HAP-1 (cell line): ENCODE data around the gene DNAJC22.

ENCODE experiments used
- DNase-seq, 2 experiments: peaks; one replicate each; pipeline ENCODE4 v3.0.0-alpha.2; 2016 to 2020; ENCODE audit warnings: low spot score in 2 of 2
- H3K27me3 ChIP-seq: fragments of 250-450 bp; sonication (Bioruptor Pico); 2 replicates; pipeline ENCODE4 v1.5.1; 2020; ENCODE audit warnings: low read depth, mild to moderate bottlenecking, moderate library complexity
- H3K36me3 ChIP-seq: fragments of 250-450 bp; sonication (Bioruptor Pico); replicated peaks from 2 replicates; pipeline ENCODE4 v1.5.1; 2020; ENCODE audit warnings: mild to moderate bottlenecking
- H3K4me1 ChIP-seq: fragments of 250-450 bp; sonication (Bioruptor Pico); 2 replicates; pipeline ENCODE4 v1.5.1; 2020; ENCODE audit warnings: mild to moderate bottlenecking
- H3K4me3 ChIP-seq: fragments of 250-450 bp; sonication (Bioruptor Pico); 2 replicates; pipeline ENCODE4 v1.5.1; 2020; ENCODE audit warnings: mild to moderate bottlenecking, moderate library complexity
- H3K9me3 ChIP-seq: fragments of 250-450 bp; sonication (Bioruptor Pico); 2 replicates; pipeline ENCODE4 v1.5.1; 2020; ENCODE audit warnings: mild to moderate bottlenecking, moderate library complexity
- in situ Hi-C: fragments of 300-500 bp; cut with MboI; formaldehyde crosslinking; loops from 3 replicates; pipeline ENCODE4 v1.14.3; 2020; ENCODE audit warnings: low sequenced_read_pairs, inconsistent platforms, mixed read lengths

DNAJC22 gene

GRCh38 chr12:49344486-49345050, 2.1 kb upstream of the DNAJC22 start:
- H3K9me3 ChIP-seq, result no peaks in the 10 kb centered on the region
- H3K27me3 ChIP-seq, result no peaks in the 10 kb centered on the region
- DNase-seq, result no peak
- H3K4me3 ChIP-seq, result no peak overlapping the region
- H3K4me1 ChIP-seq, result peaks cover 20% of the 10 kb centered on the region
- no peaks in the 10 kb centered on the region for H3K36me3 ChIP-seq
- in situ Hi-C loops, result loop anchor here (5.0 kb wide), 1 partner anchor 57 kb away; no protein-coding TSS in a partner anchor

- H3K36me3 ChIP-seq, result no peaks in the 10 kb centered on the region
- no peaks in the 10 kb centered on the region for H3K9me3 ChIP-seq
- no peak overlapping the region for H3K4me3 ChIP-seq
- H3K27me3 ChIP-seq, result no peaks in the 10 kb centered on the region
- in situ Hi-C loops, result no loop called here
- peak in 1 of 2 experiments; percentile 46 for DNase-seq
- H3K4me1 ChIP-seq, result peaks cover 20% of the 10 kb centered on the region
These were observed 1.4 kb upstream of the DNAJC22 start for GRCh38 chr12:49345051-49345824.

- Histone ChIP-seq H3K4me3 (no peak overlapping the region), H3K9me3 (no peaks in the 10 kb centered on the region), H3K4me1 (peaks cover 20% of the 10 kb centered on the region), H3K27me3 (no peaks in the 10 kb centered on the region), H3K36me3 (no peaks in the 10 kb centered on the region)
- no peak for DNase-seq
- in situ Hi-C loops, result no loop called here
These were observed 646 bp upstream of the DNAJC22 start for GRCh38 chr12:49345825-49346658.

GRCh38 chr12:49347311-49348193, 864 bp downstream of the DNAJC22 start:
- peak; percentile 73 to 94 for DNase-seq
- Histone ChIP-seq H3K4me1 (peaks cover 20% of the 10 kb centered on the region), H3K9me3 (no peaks in the 10 kb centered on the region), H3K27me3 (no peaks in the 10 kb centered on the region), H3K4me3 (peak overlapping the region; percentile 16), H3K36me3 (no peaks in the 10 kb centered on the region)
- in situ Hi-C loops, result no loop called here

GRCh38 chr12:49348781-49349180, 2.1 kb downstream of the DNAJC22 start:
- Histone ChIP-seq H3K36me3 (no peaks in the 10 kb centered on the region), H3K4me1 (peaks cover 12% of the 10 kb centered on the region), H3K27me3 (no peaks in the 10 kb centered on the region), H3K9me3 (no peaks in the 10 kb centered on the region), H3K4me3 (no peak overlapping the region)
- no peak for DNase-seq
- in situ Hi-C loops, result no loop called here

GRCh38 chr12:49349266-49349665, 2.6 kb downstream of the DNAJC22 start:
- Histone ChIP-seq H3K27me3 (no peaks in the 10 kb centered on the region), H3K4me1 (peaks cover 12% of the 10 kb centered on the region), H3K9me3 (no peaks in the 10 kb centered on the region), H3K36me3 (no peaks in the 10 kb centered on the region), H3K4me3 (no peak overlapping the region)
- DNase-seq, result no peak
- in situ Hi-C loops, result no loop called here

- in situ Hi-C loops, result no loop called here
- no peaks in the 10 kb centered on the region for H3K36me3 ChIP-seq
- H3K4me3 ChIP-seq, result no peak overlapping the region
- peaks cover 7% of the 10 kb centered on the region for H3K4me1 ChIP-seq
- no peaks in the 10 kb centered on the region for H3K27me3 ChIP-seq
- no peak for DNase-seq
- no peaks in the 10 kb centered on the region for H3K9me3 ChIP-seq
These were observed 5.7 kb downstream of the DNAJC22 start for GRCh38 chr12:49352351-49352750.

- no peak overlapping the region for H3K4me3 ChIP-seq
- peaks cover 2% of the 10 kb centered on the region; the same call in 1 of the 2 replicates for H3K4me1 ChIP-seq
- no peaks in the 10 kb centered on the region for H3K27me3 ChIP-seq
- H3K36me3 ChIP-seq, result no peaks in the 10 kb centered on the region
- in situ Hi-C loops, result no loop called here
- no peak for DNase-seq
- no peaks in the 10 kb centered on the region for H3K9me3 ChIP-seq
These were observed 9.2 kb downstream of the DNAJC22 start for GRCh38 chr12:49355913-49356312.

- peak in 1 of 2 experiments; percentile 50 for DNase-seq
These were observed 10.5 kb downstream of the DNAJC22 start for GRCh38 chr12:49357103-49357678.

GRCh38 chr12:49358483-49359141, 11.9 kb downstream of the DNAJC22 start:
- Histone ChIP-seq H3K9me3 (no peaks in the 10 kb centered on the region), H3K4me3 (no peak overlapping the region), H3K36me3 (no peaks in the 10 kb centered on the region), H3K27me3 (no peaks in the 10 kb centered on the region), H3K4me1 (peaks cover 2% of the 10 kb centered on the region; the same call in 1 of the 2 replicates)
- in situ Hi-C loops, result no loop called here
- DNase-seq, result peak; percentile 77 to 78

More at GRCh38 chr12:49357103-49357678, 10.5 kb downstream of the DNAJC22 start:
- Histone ChIP-seq H3K27me3 (no peaks in the 10 kb centered on the region), H3K4me1 (peaks cover 2% of the 10 kb centered on the region; the same call in 1 of the 2 replicates), H3K4me3 (no peak overlapping the region), H3K36me3 (no peaks in the 10 kb centered on the region), H3K9me3 (no peaks in the 10 kb centered on the region)
- in situ Hi-C loops, result no loop called here

GRCh38 chr12:49359671-49360070, 13.0 kb downstream of the DNAJC22 start:
- no peak for DNase-seq
- Histone ChIP-seq H3K4me1 (peaks cover 2% of the 10 kb centered on the region; the same call in 1 of the 2 replicates), H3K4me3 (no peak overlapping the region), H3K36me3 (no peaks in the 10 kb centered on the region), H3K9me3 (no peaks in the 10 kb centered on the region), H3K27me3 (no peaks in the 10 kb centered on the region)
- in situ Hi-C loops, result no loop called here

- H3K27me3 ChIP-seq, result no peaks in the 10 kb centered on the region
- in situ Hi-C loops, result no loop called here
- H3K4me3 ChIP-seq, result no peak overlapping the region
- no peaks in the 10 kb centered on the region for H3K9me3 ChIP-seq
- no peak for DNase-seq
- no peaks in the 10 kb centered on the region for H3K36me3 ChIP-seq
- H3K4me1 ChIP-seq, result peaks cover 10% of the 10 kb centered on the region
These were observed 15.4 kb downstream of the DNAJC22 start for GRCh38 chr12:49362077-49362476.
